WERI-Rb-1 (cell line): ENCODE data around the gene TMEM245.

ENCODE experiments used
- DNase-seq: peaks from one replicate; pipeline ENCODE4 v3.0.0-alpha.2; 2020
- H3K27ac ChIP-seq: fragments of 250-450 bp; sonication (Bioruptor Pico); 2 replicates; pipeline ENCODE4 v1.5.1; 2020; ENCODE audit warnings: mild to moderate bottlenecking, moderate library complexity
- H3K27me3 ChIP-seq: fragments of 250-450 bp; sonication (Bioruptor Pico); 2 replicates; pipeline ENCODE4 v1.5.1; 2021; ENCODE audit warnings: mild to moderate bottlenecking, low read depth, moderate library complexity; ENCODE audit not compliant: insufficient read depth, severe bottlenecking
- H3K36me3 ChIP-seq: fragments of 250-450 bp; sonication (Bioruptor Pico); 2 replicates; pipeline ENCODE4 v1.5.1; 2020; ENCODE audit warnings: mild to moderate bottlenecking, moderate library complexity
- H3K4me3 ChIP-seq: 2 replicates; pipeline ENCODE4 v1.5.1; 2011; ENCODE audit warnings: low read depth, mild to moderate bottlenecking, control low read depth, low read length
- H3K9me3 ChIP-seq: fragments of 250-450 bp; sonication (Bioruptor Pico); 2 replicates; pipeline ENCODE4 v1.5.1; 2021; ENCODE audit warnings: mild to moderate bottlenecking, moderate library complexity; ENCODE audit not compliant: severe bottlenecking
- CTCF ChIP-seq: IDR thresholded peaks from 2 replicates; pipeline ENCODE4 v1.5.1; 2011; ENCODE audit warnings: low read depth, mild to moderate bottlenecking, control low read depth, inconsistent platforms, low read length

Gene TMEM245

DNA sequence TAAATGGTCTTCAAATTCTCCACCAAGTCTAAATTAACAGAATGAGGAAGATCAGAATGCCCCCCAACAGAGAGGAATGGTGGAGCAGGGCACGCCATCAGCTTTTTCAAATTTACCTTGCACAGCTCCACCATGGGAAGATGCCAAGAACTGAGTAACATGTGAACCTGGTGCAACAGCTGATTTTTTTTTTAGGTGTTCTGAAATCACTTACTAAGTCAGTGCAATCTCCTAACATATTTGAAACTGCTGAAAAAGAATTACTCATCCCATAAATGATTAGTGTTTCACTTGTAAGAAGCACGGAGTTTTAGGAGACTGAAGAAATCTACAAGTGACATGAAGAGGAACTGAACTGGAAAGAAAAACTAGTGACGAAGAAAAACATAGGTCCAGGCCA lies 5.1 kb downstream of the TMEM245 start:
- Histone ChIP-seq H3K27me3 (no peaks in the 10 kb centered on the region), H3K4me3 (no peak overlapping the region), H3K36me3 (peaks cover 31% of the 10 kb centered on the region), H3K9me3 (no peaks in the 10 kb centered on the region), H3K27ac (no peak overlapping the region)
- TF ChIP-seq CTCF = no peak
- DNase-seq = no peak

DNA sequence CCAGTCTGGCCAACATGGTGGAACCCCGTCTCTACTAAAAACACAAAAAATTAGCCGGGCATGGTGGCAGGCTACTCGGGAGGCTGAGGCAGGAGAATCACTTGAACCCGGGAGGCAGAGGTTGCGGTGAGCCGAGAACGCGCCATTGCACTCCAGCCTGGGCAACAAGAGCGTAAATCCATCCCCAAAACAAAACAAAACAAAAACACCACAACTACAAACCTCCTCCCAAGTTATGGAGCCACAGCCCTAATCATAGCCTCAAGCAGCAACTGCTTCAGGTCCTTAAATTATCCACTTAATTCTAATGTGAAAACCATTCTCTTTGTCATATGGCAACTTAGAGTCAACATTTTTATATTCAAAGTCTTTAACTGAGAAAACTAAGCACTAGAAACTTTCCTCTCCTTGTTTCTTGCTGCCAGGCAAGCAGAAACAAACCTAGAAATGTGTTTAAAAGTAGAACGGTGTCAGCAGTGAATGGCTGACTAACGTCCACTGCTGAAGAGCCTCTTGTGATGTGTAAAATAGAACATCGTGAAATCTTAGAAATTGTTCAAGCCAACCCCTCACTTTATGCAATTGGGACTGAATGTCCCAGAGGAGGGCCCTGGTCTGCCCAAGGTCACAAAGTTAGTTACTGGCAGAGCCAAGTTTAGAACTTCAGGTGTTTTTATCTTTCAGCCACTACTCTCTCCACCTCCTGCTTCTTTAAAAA lies 5.7 kb downstream of the TMEM245 start:
- H3K9me3 ChIP-seq = no peaks in the 10 kb centered on the region
- H3K4me3 ChIP-seq = no peak overlapping the region
- peaks cover 31% of the 10 kb centered on the region for H3K36me3 ChIP-seq
- H3K27ac ChIP-seq = no peak overlapping the region
- DNase-seq = no peak
- no peaks in the 10 kb centered on the region for H3K27me3 ChIP-seq
- no peak for TF ChIP-seq CTCF

DNA sequence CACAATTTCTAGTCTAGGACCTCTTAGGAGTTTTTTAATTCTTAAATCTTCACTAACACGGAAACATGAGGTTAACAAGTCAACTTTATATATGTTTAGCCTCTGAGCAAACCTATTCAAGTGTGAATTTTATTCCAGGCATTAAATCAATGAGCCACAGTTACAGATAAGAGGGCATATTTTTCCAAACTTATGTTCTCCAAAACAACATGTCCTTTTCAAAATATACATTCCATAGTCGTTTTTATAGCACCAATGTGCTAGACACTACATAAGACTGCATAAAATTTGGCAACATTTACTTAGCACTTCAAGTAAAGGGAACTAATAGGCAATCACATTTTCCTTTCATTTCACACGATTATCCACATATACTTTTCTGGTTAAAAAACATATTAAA lies 6.5 kb downstream of the TMEM245 start:
- TF ChIP-seq CTCF = no peak
- Histone ChIP-seq H3K27ac (no peak overlapping the region), H3K9me3 (no peaks in the 10 kb centered on the region), H3K36me3 (peaks cover 31% of the 10 kb centered on the region), H3K27me3 (no peaks in the 10 kb centered on the region), H3K4me3 (no peak overlapping the region)
- DNase-seq = no peak

DNA sequence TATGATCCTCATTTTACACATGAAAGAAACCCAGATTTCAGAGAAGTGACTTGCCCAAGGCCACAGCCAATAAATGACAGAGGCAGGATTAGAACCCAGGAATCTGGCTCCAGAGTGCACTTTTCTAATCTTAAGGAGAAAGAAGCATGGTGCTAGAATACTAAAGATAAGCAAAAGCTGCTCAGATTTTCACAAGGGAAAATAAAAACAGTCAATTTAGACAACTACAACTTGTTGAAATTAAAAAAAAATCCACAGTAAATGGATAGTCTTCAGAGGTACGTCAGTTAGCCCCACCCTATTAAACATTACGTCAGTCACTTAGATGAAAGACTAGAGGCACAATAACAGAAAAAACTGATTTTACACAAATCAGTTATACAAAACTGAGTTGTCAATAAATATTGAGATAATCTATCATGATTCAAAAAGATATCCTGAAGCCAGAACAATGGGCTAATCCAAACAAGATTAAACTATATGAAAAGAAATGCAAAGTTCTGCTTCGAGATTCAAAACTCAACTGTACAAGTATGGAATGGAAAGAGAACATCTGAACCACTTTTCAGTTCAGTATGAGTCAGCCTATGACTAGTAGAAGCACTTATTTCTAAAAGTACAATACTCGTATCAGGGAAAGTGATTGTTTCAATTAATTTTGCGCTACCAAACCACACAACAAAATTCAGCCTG lies 9.3 kb downstream of the TMEM245 start:
- TF ChIP-seq CTCF = no peak
- DNase-seq = no peak
- peaks cover 17% of the 10 kb centered on the region for H3K36me3 ChIP-seq
- H3K4me3 ChIP-seq = no peak overlapping the region
- H3K9me3 ChIP-seq = no peaks in the 10 kb centered on the region
- H3K27ac ChIP-seq = no peak overlapping the region
- no peaks in the 10 kb centered on the region for H3K27me3 ChIP-seq

GRCh38 chr9:109109967-109110328 lies 9.8 kb downstream of the TMEM245 start:
- DNase-seq = no peak
- peaks cover 23% of the 10 kb centered on the region for H3K36me3 ChIP-seq
- no peak overlapping the region for H3K4me3 ChIP-seq
- no peaks in the 10 kb centered on the region for H3K27me3 ChIP-seq
- H3K9me3 ChIP-seq = no peaks in the 10 kb centered on the region
- TF ChIP-seq CTCF = no peak
- no peak overlapping the region for H3K27ac ChIP-seq

- no peak overlapping the region for H3K27ac ChIP-seq
- no peak for DNase-seq
- H3K9me3 ChIP-seq = no peaks in the 10 kb centered on the region
- TF ChIP-seq CTCF = no peak
- H3K4me3 ChIP-seq = no peak overlapping the region
- H3K36me3 ChIP-seq = peaks cover 34% of the 10 kb centered on the region
- no peaks in the 10 kb centered on the region for H3K27me3 ChIP-seq
These were observed 11.4 kb downstream of the TMEM245 start for GRCh38 chr9:109108318-109108717.
